HEK293T (cell line): ENCODE data around the gene CNTN3.

Source experiments
- CTCF ChIA-PET: fragments of 350-600 bp; formaldehyde crosslinking; extraction: SDS; loops from one replicate; lab custom pipeline; 2021; ENCODE audit warnings: antibody characterized with exemption, inconsistent platforms; lab: Yijun Ruan, JAX
- POLR2A ChIA-PET: fragments of 350-600 bp; formaldehyde crosslinking; extraction: SDS; loops from one replicate; lab custom pipeline; 2020; ENCODE audit warnings: antibody characterized with exemption, inconsistent platforms; lab: Yijun Ruan, JAX
- DNase-seq: peaks from one replicate; pipeline ENCODE4 v3.0.0; 2012; ENCODE audit warnings: mixed read lengths; ENCODE audit errors: extremely low spot score
- ARNT ChIP-seq: fragments of 450-650 bp; IDR thresholded peaks from 2 replicates; pipeline ENCODE4 v1.6.1; 2017; ENCODE audit warnings: mild to moderate bottlenecking
- BHLHE40 ChIP-seq: fragments of 450-650 bp; IDR thresholded peaks from 2 replicates; pipeline ENCODE4 v1.6.1; 2016; ENCODE audit warnings: mild to moderate bottlenecking, moderate library complexity, borderline replicate concordance
- CTBP1 ChIP-seq: fragments of 450-650 bp; IDR thresholded peaks from 2 replicates; pipeline ENCODE4 v1.6.1; 2016; ENCODE audit warnings: borderline replicate concordance
- ELF4 ChIP-seq: fragments of 450-650 bp; IDR thresholded peaks from 2 replicates; pipeline ENCODE4 v1.6.1; 2017; ENCODE audit warnings: antibody characterized with exemption
- FOXA1 ChIP-seq: fragments of 450-650 bp; IDR thresholded peaks from 2 replicates; pipeline ENCODE4 v1.6.1; 2016; ENCODE audit warnings: mild to moderate bottlenecking
- FOXK2 ChIP-seq: fragments of 450-650 bp; IDR thresholded peaks from 2 replicates; pipeline ENCODE4 v1.6.1; 2016; ENCODE audit warnings: mild to moderate bottlenecking
- FOXM1 ChIP-seq: fragments of 450-650 bp; IDR thresholded peaks from 2 replicates; pipeline ENCODE4 v1.6.1; 2017; ENCODE audit warnings: mild to moderate bottlenecking, borderline replicate concordance
- HDGF ChIP-seq: fragments of 450-650 bp; IDR thresholded peaks from 2 replicates; pipeline ENCODE4 v1.6.1; 2017; ENCODE audit warnings: antibody characterized with exemption, borderline replicate concordance
- L3MBTL2 ChIP-seq: fragments of 450-650 bp; conservative IDR thresholded peaks from 2 replicates; pipeline ENCODE4 v1.6.1; 2016; ENCODE audit warnings: mild to moderate bottlenecking
- LEF1 ChIP-seq: fragments of 450-650 bp; IDR thresholded peaks from 2 replicates; pipeline ENCODE4 v1.6.1; 2017; ENCODE audit warnings: mild to moderate bottlenecking, borderline replicate concordance
- NFRKB ChIP-seq: fragments of 450-650 bp; IDR thresholded peaks from 2 replicates; pipeline ENCODE4 v1.6.1; 2016; ENCODE audit warnings: mild to moderate bottlenecking, moderate library complexity
- PKNOX1 ChIP-seq: fragments of 450-650 bp; IDR thresholded peaks from 2 replicates; pipeline ENCODE4 v1.6.1; 2016
- SP1 ChIP-seq: fragments of 450-650 bp; IDR thresholded peaks from 2 replicates; pipeline ENCODE4 v1.6.1; 2017
- SUZ12 ChIP-seq: fragments of 450-650 bp; IDR thresholded peaks from 2 replicates; pipeline ENCODE4 v1.6.1; 2016; ENCODE audit warnings: mild to moderate bottlenecking
- TARDBP ChIP-seq: fragments of 450-650 bp; IDR thresholded peaks from 2 replicates; pipeline ENCODE4 v1.6.1; 2016
- ZNF384 ChIP-seq: fragments of 450-650 bp; IDR thresholded peaks from 2 replicates; pipeline ENCODE4 v1.6.1; 2016

The CNTN3 gene

GRCh38 chr3:74646094-74646493 is 31.6 kb upstream of the CNTN3 start:
- no peak for DNase-seq
- ChIA-PET POLR2A (no interaction called here), CTCF (no interaction called here)
- TF ChIP-seq BHLHE40 (no peak), CTBP1 (no peak), FOXM1 (no peak), ELF4 (no peak), HDGF (no peak), FOXK2 (no peak), FOXA1 (no peak), ZNF384 (no peak), ARNT (no peak), SUZ12 (no peak), TARDBP (no peak), NFRKB (no peak), LEF1 (no peak), PKNOX1 (no peak), SP1 (no peak), L3MBTL2 (no peak)

GRCh38 chr3:74643636-74644035 is 29.2 kb upstream of the CNTN3 start:
- TF ChIP-seq ZNF384 = no peak
- TF ChIP-seq FOXK2 = no peak
- TF ChIP-seq PKNOX1 = no peak
- TF ChIP-seq HDGF = no peak
- no peak for TF ChIP-seq TARDBP
- no peak for TF ChIP-seq SUZ12
- no peak for TF ChIP-seq ELF4
- TF ChIP-seq CTBP1 = no peak
- no peak for TF ChIP-seq SP1
- no peak for TF ChIP-seq FOXA1
- TF ChIP-seq L3MBTL2 = no peak
- TF ChIP-seq NFRKB = no peak
- TF ChIP-seq ARNT = no peak
- no peak for TF ChIP-seq BHLHE40
- no peak for TF ChIP-seq FOXM1
- CTCF ChIA-PET = no interaction called here
- no peak for DNase-seq
- POLR2A ChIA-PET = no interaction called here

- DNase-seq = no peak
- TF ChIP-seq NFRKB (no peak), LEF1 (no peak), FOXM1 (no peak), ARNT (no peak), ELF4 (no peak), HDGF (no peak), PKNOX1 (no peak), FOXK2 (no peak), SUZ12 (no peak), SP1 (no peak), ZNF384 (no peak), FOXA1 (no peak), L3MBTL2 (no peak), TARDBP (no peak), BHLHE40 (no peak), CTBP1 (no peak)
- ChIA-PET POLR2A (no interaction called here), CTCF (no interaction called here)
These were observed 28.4 kb upstream of the CNTN3 start for GRCh38 chr3:74642876-74643275.

GRCh38 chr3:74640211-74640610 is 25.8 kb upstream of the CNTN3 start:
- POLR2A ChIA-PET = no interaction called here
- CTCF ChIA-PET = no interaction called here
- no peak for DNase-seq
- TF ChIP-seq BHLHE40 = no peak

- ChIA-PET POLR2A (no interaction called here), CTCF (no interaction called here)
- TF ChIP-seq ELF4 (no peak), SUZ12 (no peak), SP1 (no peak), BHLHE40 (no peak), HDGF (no peak), NFRKB (no peak), ARNT (no peak), L3MBTL2 (no peak), TARDBP (no peak), FOXK2 (no peak), ZNF384 (no peak), LEF1 (no peak), CTBP1 (no peak), FOXA1 (no peak), PKNOX1 (no peak), FOXM1 (no peak)
- no peak for DNase-seq
These were observed 25.2 kb upstream of the CNTN3 start for GRCh38 chr3:74639681-74640080.

- POLR2A ChIA-PET = no interaction called here
- CTCF ChIA-PET = no interaction called here
- no peak for TF ChIP-seq CTBP1
- no peak for DNase-seq
These were observed 22.5 kb upstream of the CNTN3 start for GRCh38 chr3:74636981-74637380.
